Activated CD4-positive, alpha-beta T cell treated with anti-CD3 and anti-CD28 coated beads for 36 hours (primary cell): Measurements from ENCODE around the gene GABRG3. TPM values are rescaled to one million over a fixed set of nuclear protein-coding genes. Genes with fewer than 3 reads are reported as not detected.

Experiments used
- ATAC-seq: fragments of 200-7000 bp; cut with Tn5 transposase; one replicate; pipeline ENCODE4 v1.10.0; 2021; ENCODE audit warnings: mild to moderate bottlenecking, moderate library complexity
- CTCF ChIA-PET: fragments of 350-600 bp; sonication (Branson Sonifier 250); formaldehyde crosslinking; loops from one replicate; lab custom pipeline; 2021; ENCODE audit warnings: antibody characterized with exemption; lab: Charles Lee
- POLR2A ChIA-PET: fragments of 350-600 bp; sonication (Branson Sonifier 250); formaldehyde crosslinking; loops from one replicate; lab custom pipeline; 2021; ENCODE audit warnings: antibody characterized with exemption, inconsistent platforms; lab: Charles Lee
- DNase-seq: peaks from one replicate; pipeline ENCODE4 v3.0.0-alpha.2; 2020
- H3K27ac Mint-ChIP-seq: one replicate; pipeline ENCODE4 v1.8.0; 2021; ENCODE audit warnings: mixed read lengths
- H3K27me3 Mint-ChIP-seq: one replicate; pipeline ENCODE4 v1.8.0; 2021; ENCODE audit warnings: mixed read lengths
- H3K36me3 Mint-ChIP-seq: one replicate; pipeline ENCODE4 v1.8.0; 2021; ENCODE audit warnings: low read depth, mixed read lengths
- H3K4me1 Mint-ChIP-seq: one replicate; pipeline ENCODE4 v1.8.0; 2021; ENCODE audit warnings: mixed read lengths
- H3K4me3 Mint-ChIP-seq: one replicate; pipeline ENCODE4 v1.8.0; 2021; ENCODE audit warnings: mild to moderate bottlenecking, moderate library complexity, mixed read lengths
- H3K9me3 Mint-ChIP-seq: one replicate; pipeline ENCODE4 v1.8.0; 2021; ENCODE audit warnings: low read depth, mixed read lengths
- intact Hi-C, 2 experiments: fragments of 100-400 bp; cut with DNase I in 1 of 2; cut with micrococcal nuclease in 1 of 2; formaldehyde crosslinking; loops; one replicate each; pipeline versions ENCODE4 v1.14.2 to v1.15.1; 2022 to 2024; cut with DNase I, micrococcal nuclease
- total RNA-seq, 2 experiments: library from RNA; stranded (reverse); gene quantifications; one replicate each; pipeline ENCODE4 v1.2.3, GENCODE V29; 2021

Gene GABRG3
- total RNA-seq, 2 experiments from 2014 or later: not detected

GRCh38 chr15:27535445-27536129, 564.6 kb downstream of the GABRG3 start:
- Mint-ChIP-seq H3K27me3 (no peaks in the 10 kb centered on the region), H3K9me3 (peaks cover 4% of the 10 kb centered on the region), H3K36me3 (no peaks in the 10 kb centered on the region), H3K27ac (no peak overlapping the region), H3K4me3 (no peak overlapping the region), H3K4me1 (no peaks in the 10 kb centered on the region)
- ChIA-PET POLR2A (no interaction called here), CTCF (no interaction called here)
- ATAC-seq (no peak), DNase-seq (no peak)
- intact Hi-C loops: loop anchor here in 1 of 2 experiments (10.0 kb wide), 1 partner anchor 51 kb away; no protein-coding TSS in a partner anchor

GRCh38 chr15:27538325-27538724, 567.3 kb downstream of the GABRG3 start:
- ATAC-seq: no peak
- no peaks in the 10 kb centered on the region for H3K4me1 Mint-ChIP-seq
- no peak overlapping the region for H3K27ac Mint-ChIP-seq
- H3K27me3 Mint-ChIP-seq: no peaks in the 10 kb centered on the region
- peaks cover 6% of the 10 kb centered on the region for H3K9me3 Mint-ChIP-seq
- DNase-seq: no peak
- no peak overlapping the region for H3K4me3 Mint-ChIP-seq
- intact Hi-C loops: loop anchor here in 1 of 2 experiments (10.0 kb wide), 1 partner anchor 54 kb away; no protein-coding TSS in a partner anchor
- ChIA-PET POLR2A (no interaction called here), CTCF (no interaction called here)
- no peaks in the 10 kb centered on the region for H3K36me3 Mint-ChIP-seq

GRCh38 chr15:27541581-27541980, 570.6 kb downstream of the GABRG3 start:
- CTCF ChIA-PET: no interaction called here
- DNase-seq (no peak), ATAC-seq (no peak)
- H3K36me3 Mint-ChIP-seq: no peaks in the 10 kb centered on the region
- H3K27me3 Mint-ChIP-seq: no peaks in the 10 kb centered on the region
- no peaks in the 10 kb centered on the region for H3K4me1 Mint-ChIP-seq
- H3K27ac Mint-ChIP-seq: no peak overlapping the region
- H3K4me3 Mint-ChIP-seq: no peak overlapping the region
- intact Hi-C loops: no loop called here
- POLR2A ChIA-PET: no interaction called here
- H3K9me3 Mint-ChIP-seq: peaks cover 9% of the 10 kb centered on the region

GRCh38 chr15:27545494-27546255, 574.7 kb downstream of the GABRG3 start:
- no peak overlapping the region for H3K27ac Mint-ChIP-seq
- DNase-seq (no peak), ATAC-seq (no peak)
- peaks cover 7% of the 10 kb centered on the region for H3K9me3 Mint-ChIP-seq
- no peaks in the 10 kb centered on the region for H3K4me1 Mint-ChIP-seq
- intact Hi-C loops: loop anchor here in 1 of 2 experiments (2.0 kb wide), 1 partner anchor 15 kb away; no protein-coding TSS in a partner anchor
- ChIA-PET POLR2A (no interaction called here), CTCF (no interaction called here)
- no peaks in the 10 kb centered on the region for H3K27me3 Mint-ChIP-seq
- H3K4me3 Mint-ChIP-seq: no peak overlapping the region
- H3K36me3 Mint-ChIP-seq: no peaks in the 10 kb centered on the region

GRCh38 chr15:27549746-27550145, 578.8 kb downstream of the GABRG3 start:
- POLR2A ChIA-PET: no interaction called here

DNA sequence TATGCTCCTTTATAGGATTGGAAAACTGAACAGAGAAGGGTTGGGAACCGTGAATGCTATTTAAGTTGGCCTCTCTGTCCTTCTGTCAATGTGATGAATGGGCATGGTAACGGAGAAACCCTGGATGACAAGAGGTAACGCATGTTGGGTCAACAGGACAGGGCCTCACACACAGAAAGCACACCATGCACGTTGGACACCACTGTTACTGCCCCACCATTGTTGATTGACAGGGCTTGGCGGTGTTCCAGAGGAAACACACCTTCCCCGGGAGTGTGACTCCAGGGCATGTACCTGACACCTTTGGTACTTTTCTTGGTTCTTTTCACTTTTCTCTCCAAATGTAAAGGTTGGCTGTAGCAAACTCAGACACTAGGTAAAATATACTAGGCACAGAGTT, 579.7 kb downstream of the GABRG3 start:
- no peak overlapping the region for H3K4me3 Mint-ChIP-seq
- no peaks in the 10 kb centered on the region for H3K27me3 Mint-ChIP-seq
- intact Hi-C loops: no loop called here

More at GRCh38 chr15:27549746-27550145, 578.8 kb downstream of the GABRG3 start:
- Mint-ChIP-seq H3K4me1 (no peaks in the 10 kb centered on the region), H3K36me3 (no peaks in the 10 kb centered on the region), H3K27ac (no peak overlapping the region), H3K4me3 (no peak overlapping the region), H3K27me3 (no peaks in the 10 kb centered on the region), H3K9me3 (peaks cover 3% of the 10 kb centered on the region)
- CTCF ChIA-PET: no interaction called here
- ATAC-seq (no peak), DNase-seq (no peak)
- intact Hi-C loops: no loop called here

GRCh38 chr15:27561816-27562215, 590.8 kb downstream of the GABRG3 start:
- Mint-ChIP-seq H3K36me3 (no peaks in the 10 kb centered on the region), H3K9me3 (peaks cover 18% of the 10 kb centered on the region), H3K4me3 (no peak overlapping the region), H3K27ac (no peak overlapping the region), H3K4me1 (no peaks in the 10 kb centered on the region), H3K27me3 (no peaks in the 10 kb centered on the region)
- intact Hi-C loops: no loop called here
- ChIA-PET POLR2A (no interaction called here), CTCF (no interaction called here)
- ATAC-seq: no peak
- no peak for DNase-seq

More for the DNA sequence above, 579.7 kb downstream of the GABRG3 start:
- Mint-ChIP-seq H3K36me3 (no peaks in the 10 kb centered on the region), H3K9me3 (peaks cover 4% of the 10 kb centered on the region), H3K27ac (no peak overlapping the region), H3K4me1 (no peaks in the 10 kb centered on the region)
- POLR2A ChIA-PET: no interaction called here
- DNase-seq (no peak), ATAC-seq (no peak)
- CTCF ChIA-PET: no interaction called here

DNA sequence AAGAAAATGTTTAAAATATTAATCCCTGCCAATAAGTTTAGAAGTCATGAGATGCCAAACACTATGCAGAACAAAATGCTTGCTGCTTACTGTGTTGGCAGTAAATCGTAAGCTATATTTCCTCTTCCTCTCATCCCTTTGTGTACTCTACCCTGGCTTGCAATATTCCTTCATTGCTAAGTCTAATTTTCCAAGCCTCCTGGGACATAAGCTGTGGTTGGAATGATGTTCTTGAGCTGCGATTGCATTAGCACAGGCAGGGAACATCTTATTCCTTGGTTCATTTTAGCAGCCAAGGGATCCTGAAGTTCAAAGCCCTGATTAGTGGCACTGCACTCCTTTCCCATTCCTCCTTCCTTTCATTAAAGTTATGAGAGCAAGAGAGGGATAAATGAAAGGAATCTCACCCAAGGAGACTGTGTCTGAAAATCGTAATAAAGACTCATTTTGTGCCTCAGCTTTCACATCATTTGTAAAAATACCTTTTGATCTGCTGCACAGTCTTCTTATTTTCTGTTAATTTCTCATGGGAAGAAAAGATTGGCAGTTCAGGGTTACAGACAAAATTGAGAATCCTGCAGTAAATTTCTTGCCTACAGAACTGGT, 592.9 kb downstream of the GABRG3 start:
- intact Hi-C loops: no loop called here

DNA sequence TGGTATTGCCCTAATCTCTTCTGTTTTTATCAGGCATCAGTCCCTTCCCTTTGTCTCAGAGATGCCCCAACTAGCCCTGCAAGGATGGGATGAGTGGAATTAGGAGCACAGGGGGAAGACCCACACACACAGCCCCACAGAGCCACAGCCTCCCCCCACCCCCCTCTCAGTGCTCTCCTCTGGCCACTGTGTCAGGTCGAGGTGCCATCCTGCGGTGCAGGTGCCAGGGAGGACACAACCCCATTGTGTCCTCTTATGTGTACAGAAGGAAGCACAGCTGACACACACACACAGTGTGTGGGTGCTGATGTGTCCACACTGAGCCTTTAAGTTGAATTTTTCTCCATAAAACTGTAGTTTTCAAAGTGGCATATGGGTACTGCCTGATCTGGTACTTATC, 593.7 kb downstream of the GABRG3 start:
- Mint-ChIP-seq H3K4me3 (no peak overlapping the region), H3K36me3 (no peaks in the 10 kb centered on the region), H3K27me3 (no peaks in the 10 kb centered on the region), H3K4me1 (no peaks in the 10 kb centered on the region), H3K9me3 (peaks cover 13% of the 10 kb centered on the region), H3K27ac (no peak overlapping the region)
- ATAC-seq: no peak
- ChIA-PET POLR2A (no interaction called here), CTCF (no interaction called here)
- intact Hi-C loops: no loop called here
- no peak for DNase-seq

More for the DNA sequence above, 592.9 kb downstream of the GABRG3 start:
- POLR2A ChIA-PET: no interaction called here
- DNase-seq (no peak), ATAC-seq (no peak)
- H3K27ac Mint-ChIP-seq: no peak overlapping the region
- H3K27me3 Mint-ChIP-seq: no peaks in the 10 kb centered on the region
- CTCF ChIA-PET: no interaction called here
- no peaks in the 10 kb centered on the region for H3K4me1 Mint-ChIP-seq
- H3K9me3 Mint-ChIP-seq: peaks cover 13% of the 10 kb centered on the region
- no peak overlapping the region for H3K4me3 Mint-ChIP-seq
- no peaks in the 10 kb centered on the region for H3K36me3 Mint-ChIP-seq

- H3K27me3 Mint-ChIP-seq: no peaks in the 10 kb centered on the region
- no peak for ATAC-seq
- intact Hi-C loops: no loop called here
- no peak overlapping the region for H3K4me3 Mint-ChIP-seq
- H3K27ac Mint-ChIP-seq: no peak overlapping the region
- H3K36me3 Mint-ChIP-seq: no peaks in the 10 kb centered on the region
- no peak for DNase-seq
- no peaks in the 10 kb centered on the region for H3K4me1 Mint-ChIP-seq
- ChIA-PET CTCF (no interaction called here), POLR2A (no interaction called here)
- peaks cover 5% of the 10 kb centered on the region for H3K9me3 Mint-ChIP-seq
Observed at GRCh38 chr15:27570746-27571145, 599.8 kb downstream of the GABRG3 start.

DNA sequence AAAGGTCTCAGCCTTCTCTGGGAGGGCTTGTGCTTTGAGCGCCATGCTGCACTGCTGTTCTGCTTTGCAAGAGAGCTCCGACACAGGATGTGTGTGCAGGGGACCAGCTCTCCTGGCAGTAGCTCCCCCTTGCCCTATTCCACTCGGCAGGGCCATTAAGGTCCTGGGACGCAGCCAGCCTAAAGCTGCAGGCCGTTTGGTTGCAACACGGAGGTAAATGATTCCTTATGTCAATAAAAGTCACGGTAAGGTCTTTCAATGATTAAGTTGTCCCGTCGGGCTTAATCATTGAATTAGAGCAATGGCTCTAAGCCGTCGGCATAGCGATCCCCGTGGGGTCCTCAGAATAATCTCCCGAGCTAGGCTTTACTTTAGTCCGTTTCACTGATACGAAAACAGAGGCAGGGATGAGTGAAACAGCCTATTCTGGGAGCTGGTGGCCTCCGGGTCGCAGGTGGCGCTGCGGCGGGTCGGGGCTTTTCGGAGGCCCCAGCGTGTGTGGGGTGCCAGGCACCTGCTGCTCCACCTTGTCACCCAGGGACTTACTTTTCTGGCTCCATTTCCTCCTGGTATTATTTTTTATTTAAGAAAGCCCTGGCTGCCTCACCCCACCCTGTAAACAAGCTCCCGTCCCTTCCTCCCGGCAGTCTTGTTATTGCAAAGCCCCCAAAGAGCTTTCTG, 603.0 kb downstream of the GABRG3 start:
- ATAC-seq (no peak), DNase-seq (no peak)
- Mint-ChIP-seq H3K36me3 (no peaks in the 10 kb centered on the region), H3K27me3 (no peaks in the 10 kb centered on the region), H3K27ac (no peak overlapping the region), H3K4me3 (no peak overlapping the region), H3K4me1 (no peaks in the 10 kb centered on the region), H3K9me3 (peaks cover 5% of the 10 kb centered on the region)
- ChIA-PET POLR2A (no interaction called here), CTCF (no interaction called here)
- intact Hi-C loops: no loop called here
